Right lobe of liver (tissue), 4 donors: ENCODE results near the gene SLC7A10.

Source experiments
- CTCF ChIP-seq, 4 donors: fragments of 200-600 bp in 3 of 4; fragments of 450-650 bp in 1 of 4; IDR thresholded peaks; one replicate each; pipeline versions ENCODE4 v1.5.1 to v1.8.0; 2016 to 2022; ENCODE audit warnings: antibody characterized with exemption in 4 of 4, mild to moderate bottlenecking in 2 of 4
- POLR2A ChIP-seq: fragments of 450-650 bp; IDR thresholded peaks from one replicate; pipeline ENCODE4 v1.6.1; 2017; ENCODE audit warnings: antibody characterized with exemption, mild to moderate bottlenecking
- donor health status: DM: no; HTN: no; CAD: no.
- donor health status: DM: no; HTN: no; CAD: no.
- donor health status: DM: no; HTN: yes; CAD: no.

GRCh38 chr19:33251076-33251475 is 25.4 kb upstream of the SLC7A10 start:
- no peak for TF ChIP-seq CTCF (IDR thresholded peaks at IDR 0.05)
- no peak for TF ChIP-seq POLR2A
